Activated T-helper 1 cell treated with Interleukin-2 at 50 U/mL for 16 hours (primary cell): Measurements from ENCODE around the gene CLN5.
"Not testable (repeated sequence)": the region's sequence is repeated elsewhere in the genome, so short reads cannot be mapped to it uniquely, and the experiment has no call there.

Experiments used
- DNase-seq: peaks from one replicate; pipeline ENCODE4 v3.0.0-alpha.2; 2020; ENCODE audit warnings: low read depth

CLN5 gene

GRCh38 chr13:76976490-76976889 lies 15.4 kb upstream of the CLN5 start:
- DNase-seq, result no peak

GRCh38 chr13:76976929-76977328 lies 15.0 kb upstream of the CLN5 start:
- DNase-seq, result no peak

- DNase-seq, result peak; percentile 78
Observed at GRCh38 chr13:76980075-76980718, 11.7 kb upstream of the CLN5 start.

- DNase-seq, result no peak
Observed at GRCh38 chr13:76982061-76982460, 9.8 kb upstream of the CLN5 start.

GRCh38 chr13:76983676-76984075 lies 8.2 kb upstream of the CLN5 start:
- DNase-seq, result no peak

- peak; percentile 59 for DNase-seq
Observed at GRCh38 chr13:76991432-76991795, 467 bp upstream of the CLN5 start.

GRCh38 chr13:76992548-76993001 lies 694 bp downstream of the CLN5 start:
- DNase-seq, result no peak

- no peak for DNase-seq
Observed at GRCh38 chr13:76993021-76993420, 1.1 kb downstream of the CLN5 start.

GRCh38 chr13:76993473-76993872 lies 1.6 kb downstream of the CLN5 start:
- DNase-seq, result no peak

GRCh38 chr13:76994281-76994680 lies 2.4 kb downstream of the CLN5 start:
- DNase-seq, result no peak

GRCh38 chr13:77000475-77000874 lies 8.6 kb downstream of the CLN5 start:
- DNase-seq, result no peak

GRCh38 chr13:77001540-77001939 lies 9.7 kb downstream of the CLN5 start:
- DNase-seq, result no peak

- DNase-seq, result no peak
Observed at GRCh38 chr13:77001963-77002587, 10.2 kb downstream of the CLN5 start.

- no peak for DNase-seq
Observed at GRCh38 chr13:77002590-77003190, 10.8 kb downstream of the CLN5 start.

- DNase-seq, result not testable (repeated sequence)
Observed at GRCh38 chr13:77008337-77008736, 16.5 kb downstream of the CLN5 start.

- DNase-seq, result no peak
Observed at GRCh38 chr13:77009011-77009410, 17.1 kb downstream of the CLN5 start.

GRCh38 chr13:77009719-77010118 lies 17.8 kb downstream of the CLN5 start:
- not testable (repeated sequence) for DNase-seq

GRCh38 chr13:77013853-77014542 lies 22.1 kb downstream of the CLN5 start:
- no peak for DNase-seq

- DNase-seq, result no peak
Observed at GRCh38 chr13:77014906-77015685, 23.2 kb downstream of the CLN5 start.

GRCh38 chr13:77016251-77016812 lies 24.5 kb downstream of the CLN5 start:
- DNase-seq, result no peak

GRCh38 chr13:77016888-77017623 lies 25.2 kb downstream of the CLN5 start:
- DNase-seq, result no peak
